Measurements from ENCODE around the gene SGPP1.
"Not testable (repeated sequence)": the region's sequence is repeated elsewhere in the genome, so short reads cannot be mapped to it uniquely, and the experiment has no call there.

Gene SGPP1

GRCh38 chr14:63673886-63674497, 53.9 kb downstream of the SGPP1 start:
- no peak overlapping the region for H3K4me3 ChIP-seq (ENCODE audit: low read depth, low read length)

GRCh38 chr14:63673255-63673654, 54.6 kb downstream of the SGPP1 start:
- no peak overlapping the region for H3K4me3 ChIP-seq (ENCODE audit: low read depth, low read length)

GRCh38 chr14:63672417-63673180, 55.3 kb downstream of the SGPP1 start:
- no peak overlapping the region for H3K4me3 ChIP-seq (ENCODE audit: low read depth, low read length)

GRCh38 chr14:63671987-63672386, 55.9 kb downstream of the SGPP1 start:
- H3K4me3 ChIP-seq (ENCODE audit: low read depth, low read length) = no peak overlapping the region

GRCh38 chr14:63670692-63671091, 57.2 kb downstream of the SGPP1 start:
- H3K4me3 ChIP-seq (ENCODE audit: low read depth, low read length) = no peak overlapping the region

- H3K4me3 ChIP-seq (ENCODE audit: low read depth, low read length) = no peak overlapping the region
Measured at GRCh38 chr14:63666335-63666734, 61.5 kb downstream of the SGPP1 start.

GRCh38 chr14:63663428-63664341, 64.2 kb downstream of the SGPP1 start:
- H3K4me3 ChIP-seq (ENCODE audit: low read depth, low read length) = no peak overlapping the region

- H3K4me3 ChIP-seq (ENCODE audit: low read depth, low read length) = no peak overlapping the region
Measured at GRCh38 chr14:63662776-63663175, 65.1 kb downstream of the SGPP1 start.

- H3K4me3 ChIP-seq (ENCODE audit: low read depth, low read length) = not testable (repeated sequence)
Measured at GRCh38 chr14:63661881-63662280, 66.0 kb downstream of the SGPP1 start.

GRCh38 chr14:63659726-63660125, 68.1 kb downstream of the SGPP1 start:
- H3K4me3 ChIP-seq (ENCODE audit: low read depth, low read length) = no peak overlapping the region

- no peak overlapping the region for H3K4me3 ChIP-seq (ENCODE audit: low read depth, low read length)
Measured at GRCh38 chr14:63656194-63656593, 71.7 kb downstream of the SGPP1 start.

- H3K4me3 ChIP-seq (ENCODE audit: low read depth, low read length) = no peak overlapping the region
Measured at GRCh38 chr14:63654936-63655335, 72.9 kb downstream of the SGPP1 start.

- no peak overlapping the region for H3K4me3 ChIP-seq (ENCODE audit: low read depth, low read length)
Measured at GRCh38 chr14:63654346-63654745, 73.5 kb downstream of the SGPP1 start.

- no peak overlapping the region for H3K4me3 ChIP-seq (ENCODE audit: low read depth, low read length)
Measured at GRCh38 chr14:63652406-63652805, 75.5 kb downstream of the SGPP1 start.

- H3K4me3 ChIP-seq (ENCODE audit: low read depth, low read length) = no peak overlapping the region
Measured at GRCh38 chr14:63650256-63650952, 77.5 kb downstream of the SGPP1 start.

GRCh38 chr14:63647696-63648410, 80.0 kb downstream of the SGPP1 start:
- H3K4me3 ChIP-seq (ENCODE audit: low read depth, low read length) = no peak overlapping the region

- no peak overlapping the region for H3K4me3 ChIP-seq (ENCODE audit: low read depth, low read length)
Measured at GRCh38 chr14:63644741-63645140, 83.1 kb downstream of the SGPP1 start.

- peak overlapping the region; percentile 86 for H3K4me3 ChIP-seq (ENCODE audit: low read depth, low read length)
Measured at GRCh38 chr14:63642656-63643382, 85.0 kb downstream of the SGPP1 start.

GRCh38 chr14:63642229-63642611, 85.6 kb downstream of the SGPP1 start:
- peak overlapping the region; percentile 86 for H3K4me3 ChIP-seq (ENCODE audit: low read depth, low read length)
